ENCODE data around the gene ARHGAP22.

The ARHGAP22 gene

DNA sequence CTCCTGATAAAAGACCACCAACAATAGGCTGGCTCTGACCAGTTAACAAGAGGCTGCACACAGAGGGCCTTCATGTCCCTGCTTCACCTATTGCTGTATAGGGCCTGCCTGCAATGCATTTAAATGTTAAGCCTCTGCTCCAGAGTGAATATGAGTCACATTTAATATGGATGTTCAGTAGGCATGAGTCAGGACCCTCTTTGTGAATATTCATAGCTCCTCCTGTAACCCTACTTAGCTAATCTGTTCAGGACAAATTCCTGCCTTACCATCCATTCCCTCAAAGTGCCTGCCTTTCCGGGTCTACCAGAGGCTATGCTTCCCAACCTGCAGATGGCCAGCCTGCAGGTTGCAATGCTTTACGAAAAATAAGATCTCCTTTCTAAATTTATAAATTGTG lies 32.5 kb downstream of the ARHGAP22 start:
- H3K27ac ChIP-seq, result no peak overlapping the region
- TF ChIP-seq, protein P1, sequence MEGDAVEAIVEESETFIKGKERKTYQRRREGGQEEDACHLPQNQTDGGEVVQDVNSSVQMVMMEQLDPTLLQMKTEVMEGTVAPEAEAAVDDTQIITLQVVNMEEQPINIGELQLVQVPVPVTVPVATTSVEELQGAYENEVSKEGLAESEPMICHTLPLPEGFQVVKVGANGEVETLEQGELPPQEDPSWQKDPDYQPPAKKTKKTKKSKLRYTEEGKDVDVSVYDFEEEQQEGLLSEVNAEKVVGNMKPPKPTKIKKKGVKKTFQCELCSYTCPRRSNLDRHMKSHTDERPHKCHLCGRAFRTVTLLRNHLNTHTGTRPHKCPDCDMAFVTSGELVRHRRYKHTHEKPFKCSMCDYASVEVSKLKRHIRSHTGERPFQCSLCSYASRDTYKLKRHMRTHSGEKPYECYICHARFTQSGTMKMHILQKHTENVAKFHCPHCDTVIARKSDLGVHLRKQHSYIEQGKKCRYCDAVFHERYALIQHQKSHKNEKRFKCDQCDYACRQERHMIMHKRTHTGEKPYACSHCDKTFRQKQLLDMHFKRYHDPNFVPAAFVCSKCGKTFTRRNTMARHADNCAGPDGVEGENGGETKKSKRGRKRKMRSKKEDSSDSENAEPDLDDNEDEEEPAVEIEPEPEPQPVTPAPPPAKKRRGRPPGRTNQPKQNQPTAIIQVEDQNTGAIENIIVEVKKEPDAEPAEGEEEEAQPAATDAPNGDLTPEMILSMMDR (IDR thresholded peaks at IDR 0.05), result no peak
- no peak for TF ChIP-seq ZFX (IDR thresholded peaks at IDR 0.05; ENCODE audit: borderline replicate concordance)

- no peak overlapping the region for H3K27ac ChIP-seq
- TF ChIP-seq, protein P1 (IDR thresholded peaks at IDR 0.05), result no peak
- TF ChIP-seq ZFX (IDR thresholded peaks at IDR 0.05; ENCODE audit: borderline replicate concordance), result no peak
Observed at GRCh38 chr10:48568546-48568945, 36.3 kb downstream of the ARHGAP22 start.

GRCh38 chr10:48568131-48568530 lies 36.7 kb downstream of the ARHGAP22 start:
- TF ChIP-seq, protein P1 (IDR thresholded peaks at IDR 0.05), result no peak
- no peak for TF ChIP-seq ZFX (IDR thresholded peaks at IDR 0.05; ENCODE audit: borderline replicate concordance)
- H3K27ac ChIP-seq, result no peak overlapping the region

DNA sequence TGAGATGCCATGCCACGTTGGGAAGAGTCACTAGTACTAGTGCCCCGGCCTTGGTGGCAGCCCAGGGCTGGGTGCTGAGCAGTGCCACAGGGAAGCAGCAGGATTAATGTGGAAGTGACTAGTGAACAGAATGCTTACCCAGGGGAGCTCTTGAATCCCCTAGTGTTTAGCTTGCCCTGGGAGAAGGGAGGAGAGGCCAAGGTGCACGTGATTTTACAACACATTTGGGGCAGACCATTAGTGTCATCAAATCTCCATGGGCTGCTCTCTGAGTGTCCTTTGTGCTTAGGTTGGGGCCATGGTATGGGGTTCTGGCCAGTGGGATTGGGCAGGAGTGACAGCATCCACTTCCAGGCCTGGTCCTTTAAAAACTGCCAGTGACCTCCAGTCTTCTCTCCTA lies 37.5 kb downstream of the ARHGAP22 start:
- no peak overlapping the region for H3K27ac ChIP-seq
- no peak for TF ChIP-seq ZFX (IDR thresholded peaks at IDR 0.05; ENCODE audit: borderline replicate concordance)
- TF ChIP-seq, protein P1 (IDR thresholded peaks at IDR 0.05), result no peak

- TF ChIP-seq, protein P1 (IDR thresholded peaks at IDR 0.05), result no peak
- no peak for TF ChIP-seq ZFX (IDR thresholded peaks at IDR 0.05; ENCODE audit: borderline replicate concordance)
- H3K27ac ChIP-seq, result no peak overlapping the region
Observed at GRCh38 chr10:48564466-48565160, 40.3 kb downstream of the ARHGAP22 start.

- TF ChIP-seq ZFX (IDR thresholded peaks at IDR 0.05; ENCODE audit: borderline replicate concordance), result no peak
- TF ChIP-seq, protein P1 (IDR thresholded peaks at IDR 0.05), result no peak
- no peak overlapping the region for H3K27ac ChIP-seq
Observed at GRCh38 chr10:48557511-48558123, 47.3 kb downstream of the ARHGAP22 start.

DNA sequence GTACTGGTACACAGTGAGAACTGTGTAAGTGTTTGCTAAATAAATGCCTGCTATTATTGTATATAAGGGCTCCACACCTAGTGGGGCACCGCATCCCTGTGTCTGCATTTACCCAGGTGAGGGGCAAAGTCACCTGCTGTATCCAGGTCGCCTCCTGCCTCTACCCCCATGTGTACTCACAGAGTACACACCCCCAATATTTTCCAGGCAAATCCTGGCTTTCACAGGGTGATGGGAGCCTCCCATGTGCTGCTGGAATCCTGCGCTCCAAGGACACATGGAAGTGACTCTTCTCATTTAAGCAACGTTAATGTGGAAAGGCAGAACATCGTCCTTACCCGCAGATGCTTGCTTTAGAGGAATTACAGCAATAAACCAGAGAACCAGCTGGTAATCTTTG lies 48.2 kb downstream of the ARHGAP22 start:
- H3K27ac ChIP-seq, result no peak overlapping the region
- TF ChIP-seq ZFX (IDR thresholded peaks at IDR 0.05; ENCODE audit: borderline replicate concordance), result no peak
- TF ChIP-seq, protein P1 (IDR thresholded peaks at IDR 0.05), result no peak
